HG03103 (cell line): ENCODE results near the gene FAM98B.

Experiments used
- ATAC-seq: cut with Tn5 transposase; IDR thresholded peaks from one replicate; pipeline ENCODE4 v1.9.1; 2021; ENCODE audit warnings: low read depth; ENCODE audit not compliant: unreplicated experiment

Gene FAM98B

GRCh38 chr15:38460543-38460942 lies 6.6 kb downstream of the FAM98B start:
- no peak for ATAC-seq

GRCh38 chr15:38461066-38461833 lies 7.3 kb downstream of the FAM98B start:
- peak; percentile 92 for ATAC-seq

- ATAC-seq: no peak
These were observed 10.0 kb downstream of the FAM98B start for GRCh38 chr15:38463893-38464292.

GRCh38 chr15:38464675-38465074 lies 10.7 kb downstream of the FAM98B start:
- ATAC-seq: no peak

GRCh38 chr15:38470816-38471215 lies 16.9 kb downstream of the FAM98B start:
- no peak for ATAC-seq

- ATAC-seq: no peak
These were observed 18.0 kb downstream of the FAM98B start for GRCh38 chr15:38471974-38472373.

- peak; percentile 97 for ATAC-seq
These were observed 20.3 kb downstream of the FAM98B start for GRCh38 chr15:38474155-38474757.

GRCh38 chr15:38475361-38475760 lies 21.4 kb downstream of the FAM98B start:
- ATAC-seq: no peak

- no peak for ATAC-seq
These were observed 22.2 kb downstream of the FAM98B start for GRCh38 chr15:38476120-38476519.

- no peak for ATAC-seq
These were observed 23.7 kb downstream of the FAM98B start for GRCh38 chr15:38477637-38478036.

GRCh38 chr15:38479266-38479665 lies 25.3 kb downstream of the FAM98B start:
- no peak for ATAC-seq

GRCh38 chr15:38479756-38480155 lies 25.8 kb downstream of the FAM98B start:
- no peak for ATAC-seq

- ATAC-seq: no peak
These were observed 27.2 kb downstream of the FAM98B start for GRCh38 chr15:38481113-38481512.

GRCh38 chr15:38481761-38482160 lies 27.8 kb downstream of the FAM98B start:
- no peak for ATAC-seq

GRCh38 chr15:38482572-38482971 lies 28.6 kb downstream of the FAM98B start:
- no peak for ATAC-seq

GRCh38 chr15:38486936-38487335 lies 33.0 kb downstream of the FAM98B start:
- ATAC-seq: no peak

- ATAC-seq: no peak
These were observed 33.5 kb downstream of the FAM98B start for GRCh38 chr15:38487378-38487777.

- ATAC-seq: no peak
These were observed 36.5 kb downstream of the FAM98B start for GRCh38 chr15:38490242-38490922.

GRCh38 chr15:38496151-38496550 lies 42.2 kb downstream of the FAM98B start:
- no peak for ATAC-seq

GRCh38 chr15:38499651-38500050 lies 45.7 kb downstream of the FAM98B start:
- no peak for ATAC-seq

GRCh38 chr15:38503496-38503895 lies 49.6 kb downstream of the FAM98B start:
- no peak for ATAC-seq
